Pancreas (tissue), 10 donors: ENCODE measurements around the gene LPO. TPM values are rescaled to one million over a fixed set of nuclear protein-coding genes. Genes with fewer than 3 reads are reported as not detected.

ENCODE experiments used
- ATAC-seq, 4 donors: fragments of 200-7000 bp; cut with Tn5 transposase; one replicate each; pipeline versions ENCODE4 v1.8.0 to v1.9.1; 2020; ENCODE audit warnings: mild to moderate bottlenecking in 4 of 4, moderate library complexity in 4 of 4
- DNase-seq, 6 donors: peaks; one replicate each; pipeline ENCODE4 v3.0.0-alpha.2; 2020
- FAIRE-seq: peaks from 2 replicates; lab custom pipeline; 2012; peaks lifted over from hg19 to GRCh38; lab: Jason Lieb, UNC
- H3K27ac ChIP-seq, 4 donors: fragments of 200-600 bp; sonication (generic); 1 replicate in 3 of 4; 2 replicates in 1 of 4; pipeline versions ENCODE4 v1.5.0 to v1.8.0; 2020
- H3K27me3 ChIP-seq, 4 donors: fragments of 200-600 bp; one replicate each; pipeline ENCODE4 v1.8.0; 2021
- H3K36me3 ChIP-seq, 3 donors: fragments of 200-600 bp; sonication (generic) in 1 of 3; one replicate each; pipeline versions ENCODE4 v1.5.0 to v1.8.0; 2020 to 2021
- H3K4me1 ChIP-seq, 3 donors: fragments of 200-600 bp; one replicate each; pipeline ENCODE4 v1.8.0; 2021
- H3K4me3 ChIP-seq, 4 donors: fragments of 200-600 bp; sonication (generic) in 2 of 4; one replicate each; pipeline versions ENCODE4 v1.5.0 to v1.8.0; 2020 to 2021
- H3K9me3 ChIP-seq, 4 donors: fragments of 200-600 bp; one replicate each; pipeline ENCODE4 v1.8.0; 2021
- CTCF ChIP-seq, 4 donors: fragments of 200-600 bp; sonication (generic) in 3 of 4; IDR thresholded peaks; one replicate each; pipeline versions ENCODE4 v1.5.0 to v1.8.0; 2021; ENCODE audit warnings: antibody characterized with exemption in 4 of 4
- WGBS, 2 donors: extraction: QIAGEN DNeasy Blood & Tissue Kit; methylation state at CpG; one replicate each; pipeline ENCODE4 v1.1.7; 2013; 5-methylcytosine and 5-hydroxymethylcytosine counted together
- intact Hi-C, 3 donors: fragments of 100-400 bp; cut with DNase I; formaldehyde crosslinking; loops; one replicate each; pipeline versions ENCODE4 v1.11.1 to v1.14.2; 2022
- polyA plus RNA-seq, 2 donors: library from polyadenylated mRNA; stranded (reverse); fragments of 200-250 nt; gene quantifications; one replicate each; pipeline ENCODE4 v1.2.3, GENCODE V29; 2013
- total RNA-seq, 6 donors: library from RNA; stranded (reverse); fragmentation: NEBNext Ultra II Directional in 4 of 6; extraction: Animal tissue kit (Norgen Biotek cat#: 25700) in 4 of 6; gene quantifications; one replicate each; pipeline versions ENCODE4 v1.2.1 to v1.2.4, GENCODE V29; 2021 to 2023
- donor health status: healthy with polysubstance abuse.
- donor health status: DM: no; HTN: no; CAD: no; lungs with moderate emphysema.
- donor health status: DM: no; HTN: no; CAD: no.
- donor health status: control.
- donor health status: control.
- donor health status: Bipolar disorder and iron deficiency.
- donor health status: DM: yes; HTN: yes; CAD: no.
- donor health status: DM: no; HTN: no; CAD: no.
- donor health status: DM: no; HTN: no; CAD: no.
- donor health status: DM: yes; HTN: yes; CAD: no.

The LPO gene
- total and polyA plus RNA-seq, 8 donors = 0.08 to 0.23 TPM; not detected in 6

- Histone ChIP-seq H3K27ac (no peak overlapping the region), H3K36me3 (no peaks in the 10 kb centered on the region), H3K9me3 (no peaks in the 10 kb centered on the region), H3K4me3 (no peak overlapping the region), H3K4me1 (no peaks in the 10 kb centered on the region), H3K27me3 (peaks cover 0 to 15% (median 3%) of the 10 kb centered on the region in 4 donors)
- ATAC-seq = no peak
- FAIRE-seq = no peak
- WGBS, 2 donors = 64 to 75% methylated on average over 6 of the region's 6 CpGs
- TF ChIP-seq CTCF (IDR thresholded peaks at IDR 0.05) = no peak
- no peak for DNase-seq
- intact Hi-C loops = no loop called here
Measured at GRCh38 chr17:58284613-58285421, 46.4 kb downstream of the LPO start.

GRCh38 chr17:58285422-58285810, 47.0 kb downstream of the LPO start:
- Histone ChIP-seq H3K4me1 (no peaks in the 10 kb centered on the region), H3K27ac (no peak overlapping the region), H3K9me3 (no peaks in the 10 kb centered on the region), H3K36me3 (no peaks in the 10 kb centered on the region), H3K27me3 (peaks cover 0 to 19% (median 3%) of the 10 kb centered on the region in 4 donors), H3K4me3 (no peak overlapping the region)
- WGBS, 2 donors = 93 to 95% methylated on average over 3 of the region's 3 CpGs
- ATAC-seq = no peak
- no peak for FAIRE-seq
- DNase-seq = no peak
- intact Hi-C loops = no loop called here
- no peak for TF ChIP-seq CTCF (IDR thresholded peaks at IDR 0.05)

- no peak overlapping the region for H3K27ac ChIP-seq
- FAIRE-seq = no peak
- H3K27me3 ChIP-seq = peaks cover 0 to 23% (median 3%) of the 10 kb centered on the region in 4 donors
- DNase-seq = no peak
- ATAC-seq = no peak
- H3K9me3 ChIP-seq = no peaks in the 10 kb centered on the region
- TF ChIP-seq CTCF (IDR thresholded peaks at IDR 0.05) = no peak
- no peaks in the 10 kb centered on the region for H3K36me3 ChIP-seq
- H3K4me1 ChIP-seq = no peaks in the 10 kb centered on the region
- no peak overlapping the region for H3K4me3 ChIP-seq
- intact Hi-C loops = no loop called here
- 14 to 20% methylated on average over 2 of the region's 2 CpGs for WGBS, 2 donors
Measured at GRCh38 chr17:58289869-58290268, 51.5 kb downstream of the LPO start.

GRCh38 chr17:58291246-58291645, 52.9 kb downstream of the LPO start:
- DNase-seq = no peak
- no peak for TF ChIP-seq CTCF (IDR thresholded peaks at IDR 0.05)
- ATAC-seq = no peak
- no peak overlapping the region for H3K27ac ChIP-seq
- H3K9me3 ChIP-seq = no peaks in the 10 kb centered on the region
- no peak overlapping the region for H3K4me3 ChIP-seq
- intact Hi-C loops = no loop called here
- FAIRE-seq = no peak
- no peaks in the 10 kb centered on the region for H3K36me3 ChIP-seq
- 54 to 57% methylated on average over 5 of the region's 5 CpGs for WGBS, 2 donors
- peaks cover 0 to 23% (median 3%) of the 10 kb centered on the region in 4 donors for H3K27me3 ChIP-seq
- no peaks in the 10 kb centered on the region for H3K4me1 ChIP-seq

GRCh38 chr17:58294034-58294433, 55.6 kb downstream of the LPO start:
- ATAC-seq (no peak), FAIRE-seq (no peak), DNase-seq (no peak)
- H3K4me3 ChIP-seq = no peak overlapping the region
- TF ChIP-seq CTCF (IDR thresholded peaks at IDR 0.05) = no peak
- intact Hi-C loops = no loop called here
- no peaks in the 10 kb centered on the region for H3K9me3 ChIP-seq
- peaks cover 0 to 9% (median 0%) of the 10 kb centered on the region in 4 donors for H3K27me3 ChIP-seq
- no peaks in the 10 kb centered on the region for H3K36me3 ChIP-seq
- 67 to 68% methylated on average over 1 of the region's 1 CpG for WGBS, 2 donors
- no peaks in the 10 kb centered on the region for H3K4me1 ChIP-seq
- H3K27ac ChIP-seq = no peak overlapping the region
